H9 (cell line): ENCODE results near the gene EIF4E3. TPM values are rescaled to one million over a fixed set of nuclear protein-coding genes. Genes with fewer than 3 reads are reported as not detected.

Experiments
- DNase-seq: peaks from one replicate; pipeline ENCODE4 v3.0.0-alpha.2; 2017
- H2AFZ ChIP-seq: one replicate; pipeline ENCODE4 v1.6.1; 2013; ENCODE audit warnings: mild to moderate bottlenecking, low read length, control low read depth, moderate library complexity
- H2AK5ac ChIP-seq: 2 replicates; pipeline ENCODE4 v1.6.1; 2013; ENCODE audit warnings: low read length, control low read depth, mixed read lengths; ENCODE audit not compliant: insufficient read length
- H2BK120ac ChIP-seq: one replicate; pipeline ENCODE4 v1.6.1; 2013; ENCODE audit warnings: low read depth, mild to moderate bottlenecking, low read length, control low read depth, inconsistent platforms; ENCODE audit not compliant: poor library complexity, severe bottlenecking
- H2BK12ac ChIP-seq: 2 replicates; pipeline ENCODE4 v1.6.1; 2013; ENCODE audit warnings: low read length, control low read depth, mixed read lengths, low read depth; ENCODE audit not compliant: insufficient read length
- H2BK15ac ChIP-seq: 2 replicates; pipeline ENCODE4 v1.6.1; 2013; ENCODE audit warnings: low read depth, low read length, control low read depth
- H2BK20ac ChIP-seq: one replicate; pipeline ENCODE4 v1.6.1; 2013; ENCODE audit warnings: low read depth, mild to moderate bottlenecking, low read length, control low read depth, inconsistent platforms; ENCODE audit not compliant: poor library complexity, severe bottlenecking
- H2BK5ac ChIP-seq: 2 replicates; pipeline ENCODE4 v1.6.1; 2013; ENCODE audit warnings: low read length, control low read depth, mixed read lengths; ENCODE audit not compliant: insufficient read length
- H3K14ac ChIP-seq: 2 replicates; pipeline ENCODE4 v1.6.1; 2013; ENCODE audit warnings: low read length, control low read depth; ENCODE audit not compliant: insufficient read depth
- H3K18ac ChIP-seq: 2 replicates; pipeline ENCODE4 v1.6.1; 2013; ENCODE audit warnings: low read depth, mild to moderate bottlenecking, mixed read lengths, low read length, control low read depth; ENCODE audit not compliant: insufficient read length
- H3K23ac ChIP-seq: 2 replicates; pipeline ENCODE4 v1.6.1; 2013; ENCODE audit warnings: low read length, control low read depth, mixed read lengths, low read depth; ENCODE audit not compliant: insufficient read length
- H3K23me2 ChIP-seq: 2 replicates; pipeline ENCODE4 v1.6.1; 2013; ENCODE audit warnings: low read depth, mild to moderate bottlenecking, mixed read lengths, low read length, control low read depth; ENCODE audit not compliant: insufficient read length, poor library complexity, severe bottlenecking
- H3K27ac ChIP-seq: 2 replicates; pipeline ENCODE4 v1.5.1; 2013; ENCODE audit warnings: low read length, control low read depth, mixed read lengths, low read depth; ENCODE audit not compliant: insufficient read length
- H3K27me3 ChIP-seq: 2 replicates; pipeline ENCODE4 v1.6.1; 2013; ENCODE audit warnings: low read length, control low read depth, inconsistent platforms; ENCODE audit not compliant: insufficient read depth
- H3K4ac ChIP-seq: 2 replicates; pipeline ENCODE4 v1.6.1; 2013; ENCODE audit warnings: low read depth, mild to moderate bottlenecking, control low read depth, inconsistent platforms, low read length, moderate library complexity
- H3K4me1 ChIP-seq: 2 replicates; pipeline ENCODE4 v1.6.1; 2013; ENCODE audit warnings: low read length, control low read depth, inconsistent platforms; ENCODE audit not compliant: insufficient read depth
- H3K4me2 ChIP-seq: 2 replicates; pipeline ENCODE4 v1.6.1; 2013; ENCODE audit warnings: low read length, control low read depth, mixed read lengths; ENCODE audit not compliant: insufficient read length, insufficient read depth
- H3K56ac ChIP-seq: 2 replicates; pipeline ENCODE4 v1.6.1; 2013; ENCODE audit warnings: low read depth, mild to moderate bottlenecking, mixed read lengths, low read length, control low read depth; ENCODE audit not compliant: insufficient read length
- H3K79me1 ChIP-seq: 2 replicates; pipeline ENCODE4 v1.6.1; 2013; ENCODE audit warnings: low read depth, mild to moderate bottlenecking, moderate library complexity, low read length, control low read depth, inconsistent platforms; ENCODE audit not compliant: insufficient read depth, poor library complexity, severe bottlenecking
- H3K79me2 ChIP-seq: 2 replicates; pipeline ENCODE4 v1.6.1; 2013; ENCODE audit warnings: low read length, control low read depth, inconsistent platforms; ENCODE audit not compliant: insufficient read depth
- H3K9ac ChIP-seq: 2 replicates; pipeline ENCODE4 v1.6.1; 2013; ENCODE audit warnings: low read length, control low read depth, mixed read lengths; ENCODE audit not compliant: insufficient read length; ENCODE audit errors: extremely low read depth
- H3K9me3 ChIP-seq: one replicate; pipeline ENCODE4 v1.6.1; 2013; ENCODE audit warnings: low read depth, low read length, inconsistent platforms; ENCODE audit not compliant: control insufficient read depth
- H3T11ph ChIP-seq: one replicate; pipeline ENCODE4 v1.6.1; 2013; ENCODE audit warnings: mild to moderate bottlenecking, low read length, control low read depth, inconsistent platforms
- H4K20me1 ChIP-seq: one replicate; pipeline ENCODE4 v1.6.1; 2013; ENCODE audit not compliant: control insufficient read depth, insufficient read length, insufficient read depth
- H4K5ac ChIP-seq: 2 replicates; pipeline ENCODE4 v1.6.1; 2013; ENCODE audit warnings: low read depth, mild to moderate bottlenecking, mixed read lengths, low read length, control low read depth; ENCODE audit not compliant: insufficient read length
- H4K8ac ChIP-seq: replicated peaks from 2 replicates; pipeline ENCODE4 v1.6.1; 2013; ENCODE audit warnings: low read length, control low read depth, mixed read lengths, low read depth; ENCODE audit not compliant: insufficient read length
- H4K91ac ChIP-seq: 2 replicates; pipeline ENCODE4 v1.6.1; 2013; ENCODE audit warnings: low read depth, mild to moderate bottlenecking, moderate library complexity, mixed read lengths, low read length, control low read depth; ENCODE audit not compliant: insufficient read length
- H3K27ac Mint-ChIP-seq, 3 experiments: 2 replicates in 2 of 3; 3 replicates in 1 of 3; pipeline ENCODE4 v1.8.0; 2020 to 2021; ENCODE audit warnings: mixed read lengths in 3 of 3, mild to moderate bottlenecking in 1 of 3, moderate library complexity in 1 of 3
- H3K27me3 Mint-ChIP-seq: 2 replicates; pipeline ENCODE4 v1.8.0; 2021; ENCODE audit warnings: low read depth, mild to moderate bottlenecking, moderate library complexity, mixed read lengths
- H3K36me3 Mint-ChIP-seq, 3 experiments: 2 replicates in 2 of 3; 3 replicates in 1 of 3; pipeline ENCODE4 v1.8.0; 2020 to 2021; ENCODE audit warnings: low read depth in 3 of 3, mixed read lengths in 3 of 3; ENCODE audit not compliant: insufficient read depth in 1 of 3
- H3K4me1 Mint-ChIP-seq, 2 experiments: 2 replicates each; pipeline ENCODE4 v1.8.0; 2020; ENCODE audit warnings: mixed read lengths in 2 of 2
- H3K4me3 Mint-ChIP-seq, 2 experiments: 2 replicates in 1 of 2; 3 replicates in 1 of 2; pipeline ENCODE4 v1.8.0; 2020 to 2021; ENCODE audit warnings: mild to moderate bottlenecking in 2 of 2, mixed read lengths in 2 of 2, moderate library complexity in 1 of 2
- H3K9me3 Mint-ChIP-seq, 2 experiments: 2 replicates in 1 of 2; 3 replicates in 1 of 2; pipeline ENCODE4 v1.8.0; 2020; ENCODE audit warnings: mild to moderate bottlenecking in 2 of 2, mixed read lengths in 2 of 2, moderate library complexity in 1 of 2
- CTCF ChIP-seq: fragments of 200-600 bp; sonication (generic); conservative IDR thresholded peaks from 3 replicates; pipeline ENCODE4 v1.8.0; 2021; ENCODE audit warnings: antibody characterized with exemption, mild to moderate bottlenecking
- total RNA-seq: library from RNA; stranded (reverse); gene quantifications from 2 replicates; pipeline ENCODE4 v1.2.1, GENCODE V29; 2021

Gene EIF4E3
- total RNA-seq, 1 experiment from 2014 or later, result 12.9 TPM

- Histone ChIP-seq H2BK5ac (no peak overlapping the region), H2AFZ (no peak overlapping the region), H3K9ac (no peak overlapping the region), H3K23me2 (peaks cover 2% of the 10 kb centered on the region), H3T11ph (no peak overlapping the region), H3K18ac (no peak overlapping the region), H3K14ac (no peak overlapping the region), H4K91ac (no peak overlapping the region), H2BK120ac (no peak overlapping the region), H3K79me1 (no peaks in the 10 kb centered on the region), H3K4me1 (no peaks in the 10 kb centered on the region), H3K79me2 (no peaks in the 10 kb centered on the region), H2BK12ac (no peak overlapping the region), H4K5ac (no peak overlapping the region), H2BK20ac (no peak overlapping the region), H3K27me3 (no peaks in the 10 kb centered on the region), H3K56ac (no peak overlapping the region), H3K4me2 (no peak overlapping the region), H3K23ac (no peak overlapping the region), H2AK5ac (no peak overlapping the region), H4K8ac (no peak overlapping the region), H2BK15ac (no peak overlapping the region), H3K27ac (no peak overlapping the region), H3K9me3 (no peaks in the 10 kb centered on the region), H4K20me1 (no peaks in the 10 kb centered on the region), H3K4ac (no peak overlapping the region)
- H3K27ac Mint-ChIP-seq, result no peak overlapping the region
- peaks cover under 1 to 4% of the 10 kb centered on the region in 2 experiments; a peak in 2 of 4 replicates for H3K4me1 Mint-ChIP-seq
- H3K27me3 Mint-ChIP-seq, result peaks cover 3% of the 10 kb centered on the region; the same call in 1 of the 2 replicates
- no peaks in the 10 kb centered on the region; a peak in 1 of 7 replicates for H3K36me3 Mint-ChIP-seq
- TF ChIP-seq CTCF, result no peak
- H3K9me3 Mint-ChIP-seq, result peaks cover 0 to 4% of the 10 kb centered on the region in 2 experiments; a peak in 3 of 5 replicates
- H3K4me3 Mint-ChIP-seq, result no peak overlapping the region
- no peak for DNase-seq
Measured at GRCh38 chr3:71634671-71635070, 90.5 kb downstream of the EIF4E3 start.
